ENCODE measurements around the gene HERPUD1.

DNA sequence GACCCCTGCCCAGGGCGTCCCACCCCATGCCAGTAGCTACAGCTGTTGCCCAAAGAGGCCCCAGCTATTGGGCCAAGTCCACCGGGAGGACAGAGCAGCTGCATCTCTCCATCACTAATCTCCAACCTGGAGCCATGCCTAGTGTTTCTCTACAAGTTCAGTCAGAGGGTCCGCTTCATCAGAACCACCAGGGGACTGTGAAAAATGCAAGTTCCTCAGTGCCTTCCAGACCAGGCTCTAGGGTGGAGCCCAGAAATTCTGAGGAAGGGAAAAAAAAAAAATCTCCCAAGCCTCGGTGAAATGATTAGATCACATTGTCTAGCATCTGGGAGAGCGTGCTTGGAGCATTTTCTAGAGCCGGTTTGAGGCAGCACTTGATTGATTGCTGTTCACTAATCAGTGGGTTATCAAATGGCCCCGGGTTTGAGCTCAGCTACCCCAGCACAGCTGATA is 22.4 kb upstream of the HERPUD1 start:
- TF ChIP-seq, protein P1, sequence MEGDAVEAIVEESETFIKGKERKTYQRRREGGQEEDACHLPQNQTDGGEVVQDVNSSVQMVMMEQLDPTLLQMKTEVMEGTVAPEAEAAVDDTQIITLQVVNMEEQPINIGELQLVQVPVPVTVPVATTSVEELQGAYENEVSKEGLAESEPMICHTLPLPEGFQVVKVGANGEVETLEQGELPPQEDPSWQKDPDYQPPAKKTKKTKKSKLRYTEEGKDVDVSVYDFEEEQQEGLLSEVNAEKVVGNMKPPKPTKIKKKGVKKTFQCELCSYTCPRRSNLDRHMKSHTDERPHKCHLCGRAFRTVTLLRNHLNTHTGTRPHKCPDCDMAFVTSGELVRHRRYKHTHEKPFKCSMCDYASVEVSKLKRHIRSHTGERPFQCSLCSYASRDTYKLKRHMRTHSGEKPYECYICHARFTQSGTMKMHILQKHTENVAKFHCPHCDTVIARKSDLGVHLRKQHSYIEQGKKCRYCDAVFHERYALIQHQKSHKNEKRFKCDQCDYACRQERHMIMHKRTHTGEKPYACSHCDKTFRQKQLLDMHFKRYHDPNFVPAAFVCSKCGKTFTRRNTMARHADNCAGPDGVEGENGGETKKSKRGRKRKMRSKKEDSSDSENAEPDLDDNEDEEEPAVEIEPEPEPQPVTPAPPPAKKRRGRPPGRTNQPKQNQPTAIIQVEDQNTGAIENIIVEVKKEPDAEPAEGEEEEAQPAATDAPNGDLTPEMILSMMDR (conservative IDR thresholded peaks at IDR 0.05; ENCODE audit: low read depth, low read length), result no peak
- no peak for TF ChIP-seq EZH2 (IDR thresholded peaks at IDR 0.05; ENCODE audit: borderline replicate concordance, low read depth, low read length, poor library complexity, severe bottlenecking)
